ENCODE measurements around the gene TDRD7.

TDRD7 gene

DNA sequence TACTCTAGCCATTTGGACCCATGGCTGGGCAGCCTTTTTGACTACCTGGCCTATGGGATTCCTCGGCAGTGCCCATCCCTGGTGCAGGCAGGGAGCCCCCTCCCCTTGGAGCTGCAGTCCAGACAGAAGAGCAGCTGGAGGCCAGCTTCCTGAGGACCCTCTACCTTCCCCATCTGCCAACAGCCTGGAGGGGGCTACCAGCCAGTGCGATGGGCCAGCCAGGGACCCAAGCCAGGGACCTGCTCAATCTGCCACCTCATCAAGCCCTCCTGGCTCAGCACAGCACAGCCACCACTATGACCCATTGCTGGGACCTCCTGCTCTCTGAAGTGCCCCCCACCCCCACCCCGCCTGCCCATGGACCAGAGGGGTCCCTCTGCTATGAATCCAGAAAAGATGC, 22.6 kb upstream of the TDRD7 start:
- TF ChIP-seq, protein P1, sequence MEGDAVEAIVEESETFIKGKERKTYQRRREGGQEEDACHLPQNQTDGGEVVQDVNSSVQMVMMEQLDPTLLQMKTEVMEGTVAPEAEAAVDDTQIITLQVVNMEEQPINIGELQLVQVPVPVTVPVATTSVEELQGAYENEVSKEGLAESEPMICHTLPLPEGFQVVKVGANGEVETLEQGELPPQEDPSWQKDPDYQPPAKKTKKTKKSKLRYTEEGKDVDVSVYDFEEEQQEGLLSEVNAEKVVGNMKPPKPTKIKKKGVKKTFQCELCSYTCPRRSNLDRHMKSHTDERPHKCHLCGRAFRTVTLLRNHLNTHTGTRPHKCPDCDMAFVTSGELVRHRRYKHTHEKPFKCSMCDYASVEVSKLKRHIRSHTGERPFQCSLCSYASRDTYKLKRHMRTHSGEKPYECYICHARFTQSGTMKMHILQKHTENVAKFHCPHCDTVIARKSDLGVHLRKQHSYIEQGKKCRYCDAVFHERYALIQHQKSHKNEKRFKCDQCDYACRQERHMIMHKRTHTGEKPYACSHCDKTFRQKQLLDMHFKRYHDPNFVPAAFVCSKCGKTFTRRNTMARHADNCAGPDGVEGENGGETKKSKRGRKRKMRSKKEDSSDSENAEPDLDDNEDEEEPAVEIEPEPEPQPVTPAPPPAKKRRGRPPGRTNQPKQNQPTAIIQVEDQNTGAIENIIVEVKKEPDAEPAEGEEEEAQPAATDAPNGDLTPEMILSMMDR (IDR thresholded peaks at IDR 0.05; ENCODE audit: low read depth, low read length) = no peak
- Histone ChIP-seq H3K9me3 (no peaks in the 10 kb centered on the region), H3K4me1 (no peaks in the 10 kb centered on the region; the same call in 1 of the 2 replicates), H3K4me3 (ENCODE audit: low read depth, low read length) (no peak overlapping the region), H3K27me3 (no peaks in the 10 kb centered on the region), H3K36me3 (no peaks in the 10 kb centered on the region)
- no peak for DNase-seq

DNA sequence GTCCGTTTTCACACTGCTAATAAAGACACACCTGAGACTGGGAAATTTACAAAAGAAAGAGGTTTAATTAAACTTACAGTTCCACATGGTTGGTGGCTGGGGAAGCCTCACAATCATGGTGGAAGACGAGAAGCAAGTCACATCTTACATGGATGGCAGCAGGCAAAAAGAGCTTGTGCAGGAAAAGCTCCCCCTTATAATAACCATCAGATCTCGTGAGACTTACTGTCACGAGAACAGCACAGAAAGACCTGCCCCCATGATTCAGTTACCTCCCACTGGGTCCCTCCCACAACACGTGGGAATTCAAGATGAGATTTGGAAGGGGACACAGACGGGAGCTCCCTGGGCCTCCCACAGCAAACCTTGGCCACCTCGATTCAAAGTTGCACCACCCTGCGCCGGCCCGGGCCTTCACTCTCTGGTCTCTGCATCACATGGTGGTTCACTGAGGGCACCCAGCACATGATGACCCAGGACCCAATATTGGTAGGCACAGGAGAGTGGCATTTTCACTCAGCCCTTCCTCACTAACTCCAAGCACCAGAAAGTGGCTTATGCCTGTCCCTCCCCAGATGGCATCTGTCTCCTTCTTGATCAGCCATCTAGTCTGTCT, 21.0 kb upstream of the TDRD7 start:
- no peaks in the 10 kb centered on the region for H3K36me3 ChIP-seq
- no peaks in the 10 kb centered on the region for H3K27me3 ChIP-seq
- no peak overlapping the region for H3K4me3 ChIP-seq (ENCODE audit: low read depth, low read length)
- no peaks in the 10 kb centered on the region for H3K9me3 ChIP-seq
- H3K4me1 ChIP-seq = no peaks in the 10 kb centered on the region; the same call in 1 of the 2 replicates
- no peak for DNase-seq
- TF ChIP-seq, protein P1 (IDR thresholded peaks at IDR 0.05; ENCODE audit: low read depth, low read length) = no peak

DNA sequence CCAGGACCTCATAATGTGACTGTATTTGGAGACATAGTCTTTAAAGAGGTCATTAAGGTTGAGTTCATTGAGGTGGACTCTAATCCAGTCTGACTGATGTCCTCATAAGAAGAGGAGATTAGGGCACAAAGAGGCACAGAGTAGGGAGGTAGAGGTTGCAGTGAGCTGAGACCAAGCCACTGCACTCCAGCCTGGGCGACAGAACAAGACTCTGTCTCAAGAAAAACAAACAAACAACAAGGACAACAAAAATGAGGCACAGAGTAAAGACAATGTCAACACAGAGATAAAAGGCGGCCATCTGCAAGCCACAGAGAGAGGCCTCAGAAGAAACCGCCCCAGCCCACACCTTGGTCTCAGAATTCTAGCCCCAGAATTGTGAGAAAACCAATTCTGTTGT, 17.0 kb upstream of the TDRD7 start:
- no peaks in the 10 kb centered on the region for H3K9me3 ChIP-seq
- no peak for DNase-seq
- H3K4me1 ChIP-seq = no peaks in the 10 kb centered on the region; the same call in 1 of the 2 replicates
- TF ChIP-seq, protein P1 (IDR thresholded peaks at IDR 0.05; ENCODE audit: low read depth, low read length) = no peak
- H3K4me3 ChIP-seq (ENCODE audit: low read depth, low read length) = no peak overlapping the region
- no peaks in the 10 kb centered on the region for H3K36me3 ChIP-seq
- H3K27me3 ChIP-seq = no peaks in the 10 kb centered on the region

DNA sequence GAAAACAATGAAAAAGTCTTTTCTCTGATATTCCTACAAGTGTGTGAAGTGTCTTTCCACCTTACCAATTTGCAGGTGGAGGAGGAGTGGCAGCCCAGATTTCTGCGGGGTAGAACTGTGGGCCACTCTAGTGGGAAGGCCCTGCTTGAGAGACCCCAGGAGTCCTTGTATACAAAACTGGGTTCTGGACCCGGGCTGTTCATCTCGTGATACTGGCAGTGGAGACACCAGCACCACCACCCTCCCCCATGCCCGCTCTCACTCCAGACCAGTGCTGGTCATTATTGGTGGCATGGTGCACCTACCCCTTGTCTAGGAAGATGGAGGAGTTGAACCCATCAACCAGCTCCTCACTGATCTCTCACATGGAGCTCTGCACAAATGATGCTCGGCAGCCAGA, 16.2 kb upstream of the TDRD7 start:
- no peaks in the 10 kb centered on the region for H3K9me3 ChIP-seq
- H3K36me3 ChIP-seq = no peaks in the 10 kb centered on the region
- DNase-seq = no peak
- H3K27me3 ChIP-seq = no peaks in the 10 kb centered on the region
- no peak overlapping the region for H3K4me3 ChIP-seq (ENCODE audit: low read depth, low read length)
- TF ChIP-seq, protein P1 (IDR thresholded peaks at IDR 0.05; ENCODE audit: low read depth, low read length) = no peak
- no peaks in the 10 kb centered on the region; the same call in 1 of the 2 replicates for H3K4me1 ChIP-seq

DNA sequence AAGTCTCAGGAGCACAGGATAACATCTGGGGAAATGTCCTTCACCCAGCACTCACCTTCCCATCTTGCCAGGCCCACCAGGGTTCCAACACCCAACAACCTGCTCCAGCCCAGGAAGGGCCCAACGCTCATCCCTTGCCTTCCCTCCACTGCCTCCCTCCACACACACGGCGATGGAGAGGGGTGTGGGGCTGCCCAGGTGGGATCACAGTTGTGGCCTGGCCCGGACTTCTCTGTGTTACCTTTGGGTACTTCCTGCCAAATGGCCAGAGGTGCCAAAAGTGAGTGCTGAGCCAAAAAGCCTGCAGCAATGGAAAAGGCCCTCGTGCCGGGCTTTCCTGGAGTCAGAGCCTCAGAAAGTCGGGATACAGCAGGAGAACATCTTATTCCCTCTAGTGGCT, 15.6 kb upstream of the TDRD7 start:
- Histone ChIP-seq H3K9me3 (no peaks in the 10 kb centered on the region), H3K27me3 (no peaks in the 10 kb centered on the region), H3K36me3 (no peaks in the 10 kb centered on the region), H3K4me3 (ENCODE audit: low read depth, low read length) (no peak overlapping the region), H3K4me1 (no peaks in the 10 kb centered on the region; the same call in 1 of the 2 replicates)
- no peak for DNase-seq
- TF ChIP-seq, protein P1 (IDR thresholded peaks at IDR 0.05; ENCODE audit: low read depth, low read length) = no peak

DNA sequence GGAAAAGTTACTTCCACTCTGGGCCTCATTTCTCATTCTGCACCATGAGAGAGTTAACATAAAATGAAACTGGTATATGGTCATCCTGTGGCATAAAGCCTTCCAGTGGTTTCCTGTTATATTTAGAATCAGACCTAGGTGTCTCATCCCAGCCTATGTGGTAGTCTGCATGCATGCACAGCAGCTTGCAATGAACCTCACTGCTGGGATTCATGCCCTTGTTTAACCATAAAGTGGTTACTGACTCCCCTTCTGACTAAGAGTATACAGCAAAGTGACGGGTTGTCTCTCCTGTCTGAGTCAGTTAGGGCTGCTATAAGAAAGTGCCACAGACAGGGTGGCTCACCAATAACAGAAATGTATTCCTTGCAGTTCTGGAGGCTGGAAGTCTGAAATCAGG, 14.7 kb upstream of the TDRD7 start:
- TF ChIP-seq, protein P1 (IDR thresholded peaks at IDR 0.05; ENCODE audit: low read depth, low read length) = no peak
- Histone ChIP-seq H3K36me3 (no peaks in the 10 kb centered on the region), H3K4me3 (ENCODE audit: low read depth, low read length) (no peak overlapping the region), H3K4me1 (no peaks in the 10 kb centered on the region; the same call in 1 of the 2 replicates), H3K9me3 (no peaks in the 10 kb centered on the region), H3K27me3 (no peaks in the 10 kb centered on the region)
- no peak for DNase-seq

Measured in BE2C (cell line).